ENCODE results near the gene KCNF1. TPM values are rescaled to one million over a fixed set of nuclear protein-coding genes. Genes with fewer than 3 reads are reported as not detected.

KCNF1 gene
- total and polyA plus RNA-seq, 4 donors, result 0.06 to 0.83 (median 0.26) TPM

DNA sequence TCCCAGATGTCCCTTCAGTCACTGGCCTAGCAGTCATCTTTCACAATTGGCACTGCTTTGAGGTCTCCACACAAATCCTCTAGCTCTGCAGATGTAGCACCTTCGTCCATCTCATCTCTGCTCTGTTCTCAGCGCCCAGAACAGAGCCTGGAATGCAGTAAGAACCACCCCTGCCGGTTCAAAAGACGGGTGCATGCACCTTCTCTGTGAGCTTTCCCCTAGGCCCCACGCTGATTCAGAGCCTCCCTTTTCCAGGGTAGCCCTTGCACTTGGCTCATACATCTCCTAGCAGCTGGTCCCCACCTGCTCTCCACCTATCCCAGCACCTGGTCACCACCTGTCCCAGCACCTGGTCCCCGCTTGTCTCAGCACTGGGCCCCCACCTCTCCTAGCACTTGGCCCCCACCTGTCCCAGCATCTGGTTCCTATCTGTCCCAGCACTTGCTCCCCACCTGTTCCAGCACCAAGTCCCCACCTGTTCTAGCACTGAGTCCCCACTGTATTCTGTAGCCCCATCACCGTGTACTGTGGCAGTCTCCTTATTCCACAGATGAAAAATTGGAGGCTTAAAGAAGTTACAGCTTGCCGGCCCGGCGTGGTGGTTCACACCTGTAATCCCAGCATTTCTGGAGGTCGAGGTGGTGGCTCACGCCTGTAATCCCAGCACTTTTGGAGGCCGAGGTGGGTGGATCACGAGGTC, 4.7 kb upstream of the KCNF1 start:
- Histone ChIP-seq H3K36me3 (ENCODE audit: control insufficient read depth in 4 of 4, insufficient read depth in 4 of 4, low read length in 4 of 4) (no peaks in the 10 kb centered on the region), H3K27me3 (ENCODE audit: control insufficient read depth in 3 of 3, insufficient read depth in 3 of 3, low read length in 2 of 3) (peaks cover 0 to 14% (median 10%) of the 10 kb centered on the region in 3 donors), H3K9me3 (ENCODE audit: control insufficient read depth in 4 of 4, insufficient read depth in 3 of 4, low read length in 3 of 4) (peaks cover 0 to 7% (median 0%) of the 10 kb centered on the region in 4 donors), H3K9ac (ENCODE audit: insufficient read depth in 1 of 2, low read length in 2 of 2) (no peak overlapping the region), H3K4me1 (ENCODE audit: control insufficient read depth in 5 of 5, insufficient read depth in 5 of 5, low read length in 5 of 5) (peaks cover 0 to 6% (median 0%) of the 10 kb centered on the region in 5 donors), H3K27ac (ENCODE audit: low read depth in 1 of 2, low read length in 1 of 2) (no peak overlapping the region), H3K4me3 (no peak overlapping the region)
- WGBS, 2 donors, result 90 to 93% methylated on average over 14 of the region's 14 CpGs
- TF ChIP-seq, protein P1, sequence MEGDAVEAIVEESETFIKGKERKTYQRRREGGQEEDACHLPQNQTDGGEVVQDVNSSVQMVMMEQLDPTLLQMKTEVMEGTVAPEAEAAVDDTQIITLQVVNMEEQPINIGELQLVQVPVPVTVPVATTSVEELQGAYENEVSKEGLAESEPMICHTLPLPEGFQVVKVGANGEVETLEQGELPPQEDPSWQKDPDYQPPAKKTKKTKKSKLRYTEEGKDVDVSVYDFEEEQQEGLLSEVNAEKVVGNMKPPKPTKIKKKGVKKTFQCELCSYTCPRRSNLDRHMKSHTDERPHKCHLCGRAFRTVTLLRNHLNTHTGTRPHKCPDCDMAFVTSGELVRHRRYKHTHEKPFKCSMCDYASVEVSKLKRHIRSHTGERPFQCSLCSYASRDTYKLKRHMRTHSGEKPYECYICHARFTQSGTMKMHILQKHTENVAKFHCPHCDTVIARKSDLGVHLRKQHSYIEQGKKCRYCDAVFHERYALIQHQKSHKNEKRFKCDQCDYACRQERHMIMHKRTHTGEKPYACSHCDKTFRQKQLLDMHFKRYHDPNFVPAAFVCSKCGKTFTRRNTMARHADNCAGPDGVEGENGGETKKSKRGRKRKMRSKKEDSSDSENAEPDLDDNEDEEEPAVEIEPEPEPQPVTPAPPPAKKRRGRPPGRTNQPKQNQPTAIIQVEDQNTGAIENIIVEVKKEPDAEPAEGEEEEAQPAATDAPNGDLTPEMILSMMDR (IDR thresholded peaks at IDR 0.05; ENCODE audit: control extremely low read depth, extremely low read depth), result no peak
- ATAC-seq (ENCODE audit: insufficient read depth, low FRiP score) (no peak), DNase-seq (no peak)

DNA sequence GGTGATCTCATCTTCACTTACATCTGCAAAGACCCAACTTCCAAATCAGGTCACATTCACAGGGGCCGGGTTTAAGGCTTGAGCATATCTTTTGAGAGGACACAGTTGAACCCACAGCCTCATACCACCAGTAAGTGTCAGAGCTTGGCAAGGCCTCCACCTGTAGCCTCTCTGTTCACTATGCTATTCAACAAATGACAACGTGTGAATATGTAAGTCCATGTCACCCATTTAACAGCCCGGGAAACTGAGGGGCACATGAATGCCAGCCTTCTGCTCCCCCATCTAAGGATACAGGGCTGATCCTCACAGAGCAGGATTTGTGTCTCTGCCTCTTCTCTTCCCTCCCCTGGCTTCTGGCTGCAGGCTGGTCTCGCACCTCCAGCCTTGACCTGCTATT, 3.5 kb upstream of the KCNF1 start:
- DNase-seq, result no peak
- TF ChIP-seq, protein P1 (IDR thresholded peaks at IDR 0.05; ENCODE audit: control extremely low read depth, extremely low read depth), result no peak
- Histone ChIP-seq H3K27ac (ENCODE audit: low read depth in 1 of 2, low read length in 1 of 2) (no peak overlapping the region), H3K9ac (ENCODE audit: insufficient read depth in 1 of 2, low read length in 2 of 2) (no peak overlapping the region), H3K4me3 (no peak overlapping the region), H3K27me3 (ENCODE audit: control insufficient read depth in 3 of 3, insufficient read depth in 3 of 3, low read length in 2 of 3) (peaks cover 5 to 19% (median 19%) of the 10 kb centered on the region in 3 donors), H3K4me1 (ENCODE audit: control insufficient read depth in 5 of 5, insufficient read depth in 5 of 5, low read length in 5 of 5) (peaks cover 0 to 11% (median 2%) of the 10 kb centered on the region in 5 donors), H3K9me3 (ENCODE audit: control insufficient read depth in 4 of 4, insufficient read depth in 3 of 4, low read length in 3 of 4) (peaks cover 0 to 11% (median 0%) of the 10 kb centered on the region in 4 donors), H3K36me3 (ENCODE audit: control insufficient read depth in 4 of 4, insufficient read depth in 4 of 4, low read length in 4 of 4) (no peaks in the 10 kb centered on the region)
- WGBS, 2 donors, result 92 to 98% methylated on average over 4 of the region's 4 CpGs
- ATAC-seq (ENCODE audit: insufficient read depth, low FRiP score), result no peak

DNA sequence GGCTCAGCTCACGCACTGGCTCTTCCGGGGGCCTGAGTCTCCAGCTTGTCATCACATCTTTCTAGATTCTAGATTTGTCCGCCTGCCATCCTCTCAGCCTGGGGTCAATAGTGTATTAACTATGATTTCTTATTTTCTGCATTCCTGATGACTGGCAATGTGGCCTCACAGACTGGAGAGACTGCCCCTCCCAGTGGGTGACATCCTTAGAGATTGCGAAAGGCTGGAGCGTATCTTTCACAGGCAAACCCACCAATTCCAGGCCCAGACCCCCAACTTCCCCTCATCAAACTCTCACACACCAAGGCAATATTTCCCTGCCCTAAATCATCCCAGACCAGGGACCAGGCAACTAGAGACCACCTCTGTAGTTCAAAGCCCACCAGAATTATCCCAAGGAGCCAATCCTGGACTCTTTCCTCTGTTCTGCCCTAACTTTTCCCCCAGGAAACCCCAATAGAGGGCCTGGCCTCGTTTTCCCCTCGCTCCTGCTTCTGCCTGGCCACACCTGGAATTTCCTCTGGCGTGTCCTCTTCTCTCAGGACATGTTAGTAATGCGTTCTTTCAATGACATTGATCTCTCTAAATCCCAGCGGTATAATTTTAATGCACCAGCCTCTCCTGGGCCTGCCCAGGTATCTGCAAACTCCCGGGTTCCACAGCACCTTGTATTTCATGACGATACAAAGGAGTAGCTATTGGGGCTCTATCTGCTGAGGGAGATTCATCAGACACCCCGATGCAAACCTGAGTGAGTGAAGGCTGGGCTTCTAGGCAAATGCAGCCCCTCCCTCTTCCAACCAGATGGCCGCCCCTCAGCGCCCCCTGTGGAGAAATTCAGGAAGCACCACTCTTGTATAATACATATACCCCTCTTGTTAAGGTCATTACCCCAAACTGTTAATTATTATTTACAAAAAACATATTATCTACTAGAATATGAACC, 2.4 kb upstream of the KCNF1 start:
- ATAC-seq (ENCODE audit: insufficient read depth, low FRiP score) (no peak), DNase-seq (peak in 2 of 3 donors; percentile 41 to 50)
- TF ChIP-seq, protein P1 (IDR thresholded peaks at IDR 0.05; ENCODE audit: control extremely low read depth, extremely low read depth), result no peak
- Histone ChIP-seq H3K9me3 (ENCODE audit: control insufficient read depth in 4 of 4, insufficient read depth in 3 of 4, low read length in 3 of 4) (peaks cover 0 to 11% (median 0%) of the 10 kb centered on the region in 4 donors), H3K9ac (ENCODE audit: insufficient read depth in 1 of 2, low read length in 2 of 2) (no peak overlapping the region), H3K4me1 (ENCODE audit: control insufficient read depth in 5 of 5, insufficient read depth in 5 of 5, low read length in 5 of 5) (peaks cover 0 to 11% (median 2%) of the 10 kb centered on the region in 5 donors), H3K36me3 (ENCODE audit: control insufficient read depth in 4 of 4, insufficient read depth in 4 of 4, low read length in 4 of 4) (no peaks in the 10 kb centered on the region), H3K27ac (ENCODE audit: low read depth in 1 of 2, low read length in 1 of 2) (no peak overlapping the region), H3K4me3 (no peak overlapping the region), H3K27me3 (ENCODE audit: control insufficient read depth in 3 of 3, insufficient read depth in 3 of 3, low read length in 2 of 3) (peaks cover 9 to 21% (median 19%) of the 10 kb centered on the region in 3 donors)
- WGBS, 2 donors, result 64 to 68% methylated on average over 15 of the region's 15 CpGs

Measured in lung (tissue), 12 donors.